SW480 (cell line): Measurements from ENCODE around the gene POLN.
"Not testable (repeated sequence)": the region's sequence is repeated elsewhere in the genome, so short reads cannot be mapped to it uniquely, and the experiment has no call there.

Source experiments
- DNase-seq: peaks from one replicate; pipeline ENCODE4 v3.0.0-alpha.2; 2016; ENCODE audit warnings: low spot score

Gene POLN

GRCh38 chr4:2040391-2041238 lies 201.3 kb downstream of the POLN start:
- DNase-seq, result no peak

- no peak for DNase-seq
Measured at GRCh38 chr4:2036866-2037265, 205.1 kb downstream of the POLN start.

DNA sequence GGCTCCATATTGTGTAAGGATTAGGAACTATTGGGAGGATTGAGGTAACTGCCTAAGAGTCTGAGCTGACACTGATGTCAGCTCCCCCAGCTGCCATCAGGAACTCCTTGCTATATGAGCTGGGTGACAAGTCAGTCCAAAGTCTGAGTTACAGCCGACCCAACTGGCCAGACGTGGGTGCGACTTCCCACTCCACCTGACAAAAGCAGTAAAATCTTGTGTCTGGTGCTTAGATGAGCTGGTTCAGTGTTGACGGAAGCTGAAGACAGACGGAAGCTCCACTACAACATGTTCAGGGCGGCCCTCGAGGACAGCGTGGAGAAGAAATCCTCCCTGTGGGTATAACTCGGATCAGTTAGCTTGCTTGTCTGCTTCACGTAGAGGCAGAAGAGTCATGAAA lies 205.6 kb downstream of the POLN start:
- no peak for DNase-seq

DNA sequence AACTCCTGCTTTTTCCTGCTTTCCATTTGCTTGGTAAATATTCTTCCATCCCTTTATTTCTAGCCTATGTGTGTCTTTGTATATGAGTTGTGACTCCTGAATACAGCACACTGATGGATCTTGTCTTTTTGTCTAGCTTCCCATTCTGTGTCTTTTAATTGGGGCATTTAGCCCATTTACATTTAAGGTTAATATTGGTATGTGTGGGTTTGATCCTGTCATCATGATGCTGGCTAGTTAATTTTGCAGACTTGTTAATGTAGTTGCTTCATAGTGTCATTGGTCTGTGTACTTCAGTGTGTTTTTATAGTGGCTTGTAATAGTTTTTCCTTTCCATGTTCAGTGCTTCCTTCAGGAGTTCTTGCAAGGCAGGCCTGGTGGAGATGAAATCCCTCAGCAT lies 210.8 kb downstream of the POLN start:
- not testable (repeated sequence) for DNase-seq

DNA sequence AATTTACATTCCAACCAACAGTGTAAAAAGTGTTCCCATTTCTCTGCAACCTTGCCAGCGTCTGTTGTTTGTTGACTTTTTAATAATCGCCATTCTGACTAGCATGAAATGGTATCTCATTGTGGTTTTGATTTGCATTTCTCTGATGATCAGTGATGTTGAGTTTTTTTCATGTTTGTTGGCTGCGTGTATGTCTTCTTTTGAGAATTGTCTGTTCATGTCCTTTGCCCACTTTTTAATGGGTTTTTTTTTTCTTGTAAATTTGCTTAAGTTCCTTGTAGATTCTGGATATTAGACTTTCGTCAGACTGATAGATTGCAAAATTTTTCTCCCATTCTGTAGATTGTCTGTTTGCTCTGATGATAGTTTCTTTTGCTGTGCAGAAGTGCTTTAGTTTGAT lies 214.8 kb downstream of the POLN start:
- not testable (repeated sequence) for DNase-seq

DNA sequence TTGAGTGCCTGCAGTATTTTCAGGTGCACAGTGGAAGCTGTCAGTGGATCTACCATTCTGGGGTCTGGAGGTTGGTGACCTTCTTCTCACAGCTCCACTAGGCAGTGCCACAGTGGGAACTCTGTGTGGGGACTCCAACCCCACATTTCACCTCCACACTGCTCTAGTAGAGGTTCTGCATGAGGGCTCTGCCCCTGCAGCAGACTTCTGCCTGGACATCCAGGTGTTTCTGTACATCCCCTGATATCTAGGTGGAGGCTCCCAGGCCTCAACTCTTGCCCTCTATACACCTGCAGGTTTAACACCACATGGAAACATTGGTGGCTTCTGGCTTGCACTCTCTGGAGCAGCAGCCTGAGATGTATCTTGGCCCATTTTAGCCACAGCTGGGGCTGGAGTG lies 216.1 kb downstream of the POLN start:
- no peak for DNase-seq

- DNase-seq, result no peak
Measured at GRCh38 chr4:2024683-2025082, 217.2 kb downstream of the POLN start.
